ENCODE data around the gene SRMS.

SRMS gene

DNA sequence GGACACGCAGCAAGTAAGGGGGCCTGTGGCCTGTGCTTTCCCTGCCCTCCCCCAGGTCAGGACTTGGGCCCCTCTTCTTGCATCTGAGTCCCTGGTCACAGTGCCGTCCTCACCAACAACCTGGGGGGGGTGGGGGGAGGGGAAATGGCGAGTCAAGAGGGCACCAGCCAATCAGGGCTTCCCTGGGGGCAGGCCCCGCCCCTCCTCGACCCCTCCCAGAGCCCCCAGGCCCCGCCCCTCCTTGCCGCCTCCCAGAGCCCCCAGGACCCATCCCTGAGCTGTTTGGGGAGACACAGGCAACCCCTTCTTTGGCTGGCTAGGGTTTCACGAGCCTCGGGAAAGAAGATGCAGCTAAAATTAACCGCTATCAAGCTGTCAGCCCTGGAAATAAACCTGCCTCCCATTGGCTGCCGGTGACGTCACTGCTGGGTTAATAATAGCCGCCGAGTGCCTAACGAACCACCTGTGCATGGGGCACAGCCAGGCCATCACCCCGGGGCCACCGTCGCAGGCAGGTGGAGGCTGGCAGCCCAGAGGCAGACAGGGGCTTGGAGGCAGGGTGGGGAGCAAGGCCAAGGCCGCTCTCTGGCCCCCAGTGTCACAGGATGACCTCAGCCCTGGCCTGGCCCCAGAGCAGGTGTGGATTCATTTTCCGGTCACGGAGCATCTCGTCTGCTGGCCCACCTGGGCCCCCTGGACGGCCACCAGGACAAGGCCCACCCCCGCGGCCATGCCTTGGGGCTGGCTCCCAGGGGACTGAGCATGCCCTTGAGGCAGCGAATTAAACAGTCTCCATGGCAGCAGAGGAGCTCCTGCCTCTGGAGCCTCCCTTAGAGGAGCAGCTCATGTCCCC is 45.5 kb downstream of the SRMS start:
- H3K4me3 ChIP-seq (ENCODE audit: low read depth in 1 of 2, low read length in 2 of 2) = no peak overlapping the region
- no peak overlapping the region for H3K9ac ChIP-seq (ENCODE audit: low read depth in 1 of 2, low read length in 2 of 2)
- no peaks in the 10 kb centered on the region for H3K4me1 ChIP-seq (ENCODE audit: control insufficient read depth in 1 of 2, insufficient read depth in 2 of 2, low read length in 2 of 2)
- H3K27ac ChIP-seq (ENCODE audit: low read depth, low read length) = no peak overlapping the region
- H3K27me3 ChIP-seq (ENCODE audit: control insufficient read depth in 1 of 2, insufficient read depth in 2 of 2, low read length in 2 of 2) = peaks cover 25 to 39% of the 10 kb centered on the region in 2 donors
- H3K36me3 ChIP-seq (ENCODE audit: control insufficient read depth in 1 of 2, insufficient read depth in 2 of 2, low read length in 2 of 2) = no peaks in the 10 kb centered on the region
- H3K9me3 ChIP-seq (ENCODE audit: control insufficient read depth in 1 of 2, low read length in 2 of 2) = peaks cover 9 to 12% of the 10 kb centered on the region in 2 donors

DNA sequence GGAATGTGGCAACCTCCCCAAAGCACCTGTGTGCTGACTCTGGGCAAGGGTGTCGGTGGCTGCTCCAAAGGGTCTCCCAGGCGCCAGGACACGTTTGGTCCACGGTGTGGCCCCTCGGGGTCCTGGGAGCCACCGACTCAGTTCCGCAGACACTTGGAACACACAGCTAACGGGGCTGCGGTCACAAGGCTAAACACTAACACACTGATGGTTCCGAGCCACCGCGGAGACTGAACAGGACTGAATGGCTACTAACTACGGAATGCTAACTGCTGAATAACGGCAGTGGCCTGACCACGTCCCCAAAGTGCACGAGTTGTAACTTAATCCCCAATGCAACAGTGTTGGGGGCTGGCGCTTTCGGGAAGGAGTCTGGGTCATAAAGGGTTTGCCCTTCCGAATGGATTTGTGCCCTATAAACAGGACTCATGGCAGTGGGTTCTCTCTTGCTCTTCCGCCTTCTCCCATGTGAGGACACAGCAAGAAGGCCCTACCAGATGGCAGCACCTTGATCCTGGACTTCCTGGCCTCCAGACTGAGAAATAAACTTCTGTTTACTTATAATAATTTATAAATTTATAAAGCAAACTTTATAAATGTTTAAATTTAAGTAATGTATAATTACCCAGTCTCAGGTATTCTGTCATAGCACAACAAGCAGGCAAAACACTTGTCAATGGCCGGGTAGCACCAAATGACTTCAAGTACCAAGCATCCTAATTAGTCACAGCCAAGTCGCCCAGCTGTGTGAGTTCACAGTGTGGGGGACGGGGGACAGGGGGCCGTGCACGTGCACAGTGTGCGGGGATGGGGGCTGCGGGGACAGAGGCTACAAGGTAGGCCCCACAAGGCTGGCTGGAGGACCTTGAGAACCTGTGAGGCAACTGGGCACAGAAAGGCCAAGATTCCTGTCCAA is 46.4 kb downstream of the SRMS start:
- H3K27ac ChIP-seq (ENCODE audit: low read depth, low read length) = no peak overlapping the region
- H3K27me3 ChIP-seq (ENCODE audit: control insufficient read depth in 1 of 2, insufficient read depth in 2 of 2, low read length in 2 of 2) = peaks cover 32 to 45% of the 10 kb centered on the region in 2 donors
- H3K9ac ChIP-seq (ENCODE audit: low read depth in 1 of 2, low read length in 2 of 2) = no peak overlapping the region
- no peak overlapping the region for H3K4me3 ChIP-seq (ENCODE audit: low read depth in 1 of 2, low read length in 2 of 2)
- H3K4me1 ChIP-seq (ENCODE audit: control insufficient read depth in 1 of 2, insufficient read depth in 2 of 2, low read length in 2 of 2) = peaks cover 0 to 4% of the 10 kb centered on the region in 2 donors
- peaks cover 9 to 12% of the 10 kb centered on the region in 2 donors for H3K9me3 ChIP-seq (ENCODE audit: control insufficient read depth in 1 of 2, low read length in 2 of 2)
- no peaks in the 10 kb centered on the region for H3K36me3 ChIP-seq (ENCODE audit: control insufficient read depth in 1 of 2, insufficient read depth in 2 of 2, low read length in 2 of 2)

GRCh38 chr20:63500151-63500901 is 47.2 kb downstream of the SRMS start:
- Histone ChIP-seq H3K4me3 (ENCODE audit: low read depth in 1 of 2, low read length in 2 of 2) (no peak overlapping the region), H3K4me1 (ENCODE audit: control insufficient read depth in 1 of 2, insufficient read depth in 2 of 2, low read length in 2 of 2) (peaks cover 0 to 4% of the 10 kb centered on the region in 2 donors), H3K9me3 (ENCODE audit: control insufficient read depth in 1 of 2, low read length in 2 of 2) (peaks cover 8 to 9% of the 10 kb centered on the region in 2 donors), H3K27me3 (ENCODE audit: control insufficient read depth in 1 of 2, insufficient read depth in 2 of 2, low read length in 2 of 2) (peaks cover 36 to 45% of the 10 kb centered on the region in 2 donors), H3K9ac (ENCODE audit: low read depth in 1 of 2, low read length in 2 of 2) (no peak overlapping the region), H3K36me3 (ENCODE audit: control insufficient read depth in 1 of 2, insufficient read depth in 2 of 2, low read length in 2 of 2) (no peaks in the 10 kb centered on the region), H3K27ac (ENCODE audit: low read depth, low read length) (no peak overlapping the region)

GRCh38 chr20:63499338-63499969 is 48.1 kb downstream of the SRMS start:
- Histone ChIP-seq H3K27ac (ENCODE audit: low read depth, low read length) (no peak overlapping the region), H3K4me1 (ENCODE audit: control insufficient read depth in 1 of 2, insufficient read depth in 2 of 2, low read length in 2 of 2) (peaks cover 0 to 4% of the 10 kb centered on the region in 2 donors), H3K36me3 (ENCODE audit: control insufficient read depth in 1 of 2, insufficient read depth in 2 of 2, low read length in 2 of 2) (no peaks in the 10 kb centered on the region), H3K9ac (ENCODE audit: low read depth in 1 of 2, low read length in 2 of 2) (no peak overlapping the region), H3K27me3 (ENCODE audit: control insufficient read depth in 1 of 2, insufficient read depth in 2 of 2, low read length in 2 of 2) (peaks cover 36 to 45% of the 10 kb centered on the region in 2 donors), H3K4me3 (ENCODE audit: low read depth in 1 of 2, low read length in 2 of 2) (no peak overlapping the region), H3K9me3 (ENCODE audit: control insufficient read depth in 1 of 2, low read length in 2 of 2) (peaks cover 0 to 1% of the 10 kb centered on the region in 2 donors)

GRCh38 chr20:63498960-63499337 is 48.6 kb downstream of the SRMS start, which contains the start of gene EEF1A2:
TSS of gene EEF1A2 (minus strand) at chr20:63499083. CDS start at chr20:63497763, 1,320 bp downstream.
- Histone ChIP-seq H3K36me3 (ENCODE audit: control insufficient read depth in 1 of 2, insufficient read depth in 2 of 2, low read length in 2 of 2) (no peaks in the 10 kb centered on the region), H3K4me1 (ENCODE audit: control insufficient read depth in 1 of 2, insufficient read depth in 2 of 2, low read length in 2 of 2) (peaks cover 0 to 4% of the 10 kb centered on the region in 2 donors), H3K27me3 (ENCODE audit: control insufficient read depth in 1 of 2, insufficient read depth in 2 of 2, low read length in 2 of 2) (peaks cover 36 to 42% of the 10 kb centered on the region in 2 donors), H3K9ac (ENCODE audit: low read depth in 1 of 2, low read length in 2 of 2) (no peak within 1 kb of the TSS), H3K4me3 (ENCODE audit: low read depth in 1 of 2, low read length in 2 of 2) (no peak within 1 kb of the TSS), H3K9me3 (ENCODE audit: control insufficient read depth in 1 of 2, low read length in 2 of 2) (no peaks in the 10 kb centered on the region), H3K27ac (ENCODE audit: low read depth, low read length) (no peak within 1 kb of the TSS)

GRCh38 chr20:63497946-63498935 is 49.3 kb downstream of the SRMS start:
- peaks cover 0 to 4% of the 10 kb centered on the region in 2 donors for H3K4me1 ChIP-seq (ENCODE audit: control insufficient read depth in 1 of 2, insufficient read depth in 2 of 2, low read length in 2 of 2)
- H3K27ac ChIP-seq (ENCODE audit: low read depth, low read length) = no peak overlapping the region
- no peaks in the 10 kb centered on the region for H3K9me3 ChIP-seq (ENCODE audit: control insufficient read depth in 1 of 2, low read length in 2 of 2)
- no peak overlapping the region for H3K9ac ChIP-seq (ENCODE audit: low read depth in 1 of 2, low read length in 2 of 2)
- H3K36me3 ChIP-seq (ENCODE audit: control insufficient read depth in 1 of 2, insufficient read depth in 2 of 2, low read length in 2 of 2) = no peaks in the 10 kb centered on the region
- H3K4me3 ChIP-seq (ENCODE audit: low read depth in 1 of 2, low read length in 2 of 2) = no peak overlapping the region
- peaks cover 36 to 39% of the 10 kb centered on the region in 2 donors for H3K27me3 ChIP-seq (ENCODE audit: control insufficient read depth in 1 of 2, insufficient read depth in 2 of 2, low read length in 2 of 2)

GRCh38 chr20:63497138-63497945 is 50.2 kb downstream of the SRMS start:
- no peak overlapping the region for H3K9ac ChIP-seq (ENCODE audit: low read depth in 1 of 2, low read length in 2 of 2)
- no peak overlapping the region for H3K27ac ChIP-seq (ENCODE audit: low read depth, low read length)

DNA sequence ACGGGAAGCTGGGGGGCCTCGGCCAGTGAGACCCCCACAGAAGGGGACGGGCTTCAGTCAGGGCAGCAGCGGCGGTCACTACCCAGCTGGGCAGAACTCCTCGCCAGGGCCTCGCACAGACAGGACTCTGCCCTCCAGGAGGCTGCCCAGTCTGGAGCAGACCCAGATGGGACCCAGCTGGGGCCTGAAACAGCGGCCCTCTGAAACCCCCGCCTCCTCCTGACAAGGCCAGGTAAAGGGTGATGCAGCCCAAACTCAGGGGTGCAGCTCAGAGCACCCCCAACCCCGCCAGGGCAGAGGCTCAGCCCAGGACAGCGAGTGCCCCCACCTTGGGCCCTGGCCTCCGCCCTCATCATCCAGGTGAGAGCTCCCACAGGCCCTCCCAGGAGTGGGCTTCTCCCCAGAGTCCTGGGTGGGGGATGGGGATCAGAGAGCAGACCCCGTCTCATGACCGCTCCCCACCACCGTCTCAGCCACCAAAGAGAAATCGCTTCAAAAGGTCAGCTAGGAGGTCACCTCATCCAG is 50.9 kb downstream of the SRMS start:
- no peaks in the 10 kb centered on the region for H3K36me3 ChIP-seq (ENCODE audit: control insufficient read depth in 1 of 2, insufficient read depth in 2 of 2, low read length in 2 of 2)
- H3K27ac ChIP-seq (ENCODE audit: low read depth, low read length) = no peak overlapping the region
- no peaks in the 10 kb centered on the region for H3K9me3 ChIP-seq (ENCODE audit: control insufficient read depth in 1 of 2, low read length in 2 of 2)
- peak overlapping the region; percentile 50 to 65 for H3K4me3 ChIP-seq (ENCODE audit: low read depth in 1 of 2, low read length in 2 of 2)
- H3K4me1 ChIP-seq (ENCODE audit: control insufficient read depth in 1 of 2, insufficient read depth in 2 of 2, low read length in 2 of 2) = peaks cover 0 to 4% of the 10 kb centered on the region in 2 donors
- H3K9ac ChIP-seq (ENCODE audit: low read depth in 1 of 2, low read length in 2 of 2) = no peak overlapping the region
- H3K27me3 ChIP-seq (ENCODE audit: control insufficient read depth in 1 of 2, insufficient read depth in 2 of 2, low read length in 2 of 2) = peaks cover 25 to 34% of the 10 kb centered on the region in 2 donors

More at GRCh38 chr20:63497138-63497945, 50.2 kb downstream of the SRMS start:
- Histone ChIP-seq H3K4me1 (ENCODE audit: control insufficient read depth in 1 of 2, insufficient read depth in 2 of 2, low read length in 2 of 2) (peaks cover 0 to 4% of the 10 kb centered on the region in 2 donors), H3K27me3 (ENCODE audit: control insufficient read depth in 1 of 2, insufficient read depth in 2 of 2, low read length in 2 of 2) (peaks cover 28 to 34% of the 10 kb centered on the region in 2 donors), H3K9me3 (ENCODE audit: control insufficient read depth in 1 of 2, low read length in 2 of 2) (no peaks in the 10 kb centered on the region), H3K36me3 (ENCODE audit: control insufficient read depth in 1 of 2, insufficient read depth in 2 of 2, low read length in 2 of 2) (no peaks in the 10 kb centered on the region), H3K4me3 (ENCODE audit: low read depth in 1 of 2, low read length in 2 of 2) (no peak overlapping the region)

Measured in duodenal mucosa (tissue), 2 donors.